Measurements from ENCODE around the gene COL13A1.

The COL13A1 gene

DNA sequence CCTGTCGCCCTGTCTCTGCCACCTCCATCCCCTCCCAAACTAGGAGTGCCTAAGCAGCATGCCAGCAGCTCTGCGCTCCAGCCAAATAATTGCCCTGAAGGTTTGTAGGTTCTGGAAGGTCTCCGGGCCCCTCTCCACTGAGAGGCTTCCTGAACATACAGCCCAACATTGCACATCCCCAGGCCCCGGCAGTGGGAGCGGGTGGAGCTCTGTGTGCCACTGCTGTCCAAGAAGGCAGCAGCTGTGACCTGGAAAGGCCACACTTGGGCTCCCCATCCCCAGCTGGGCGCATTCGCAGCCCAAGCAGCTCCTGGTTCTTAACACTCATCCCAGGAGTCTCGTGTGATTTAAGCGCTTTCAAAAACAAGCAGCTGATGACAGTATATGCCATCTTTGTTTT lies 95.7 kb downstream of the COL13A1 start:
- H3K4me3 ChIP-seq (ENCODE audit: low read depth, low read length) = no peak overlapping the region
- TF ChIP-seq CTCF (IDR thresholded peaks at IDR 0.05; ENCODE audit: low read depth, low read length, missing control alignments) = no peak
- DNase-seq (ENCODE audit: low read depth) = no peak
- in situ Hi-C loops (cut with HindIII; ENCODE audit: low sequenced_read_pairs) = no loop called here

DNA sequence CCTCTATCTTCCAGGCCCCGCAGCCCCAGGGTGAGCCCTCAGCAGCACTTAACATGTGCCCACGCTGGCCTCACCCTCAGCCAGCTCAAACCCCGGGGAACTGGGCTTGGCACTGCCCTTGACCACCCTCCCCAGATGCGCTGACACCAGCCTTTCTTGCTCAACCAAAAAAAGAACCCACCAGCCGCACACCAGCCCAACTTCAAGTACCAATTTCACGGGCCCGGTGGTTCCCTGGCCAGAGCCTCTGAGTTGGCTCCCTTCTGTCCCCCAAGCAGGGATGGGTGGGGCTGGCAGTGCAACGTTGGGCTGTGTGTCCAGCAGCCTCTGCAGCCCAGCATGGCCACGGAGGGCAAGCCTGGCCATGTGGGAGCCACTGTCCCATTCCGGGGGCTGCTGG lies 96.3 kb downstream of the COL13A1 start:
- DNase-seq (ENCODE audit: low read depth) = no peak
- in situ Hi-C loops (cut with HindIII; ENCODE audit: low sequenced_read_pairs) = no loop called here
- no peak for TF ChIP-seq CTCF (IDR thresholded peaks at IDR 0.05; ENCODE audit: low read depth, low read length, missing control alignments)
- H3K4me3 ChIP-seq (ENCODE audit: low read depth, low read length) = no peak overlapping the region

DNA sequence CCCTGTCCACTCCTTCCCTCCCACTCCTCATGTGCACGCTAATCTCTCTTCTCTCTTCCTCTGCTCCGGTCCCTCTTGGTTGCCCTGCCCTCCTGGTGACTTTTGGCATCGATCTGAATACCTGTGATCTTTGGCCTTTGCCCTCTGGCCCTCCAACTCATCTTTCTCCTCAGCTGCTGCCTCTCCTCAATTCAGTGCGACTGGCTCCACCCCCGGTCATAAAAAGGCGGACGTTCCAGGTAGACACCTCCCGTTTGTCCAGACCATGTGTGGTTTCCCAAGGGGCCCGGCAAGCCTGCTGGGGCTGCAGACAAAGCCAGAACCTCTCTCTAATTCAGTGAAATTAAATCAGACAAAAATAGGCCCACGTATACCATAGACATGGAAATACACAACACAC lies 96.8 kb downstream of the COL13A1 start:
- TF ChIP-seq CTCF (IDR thresholded peaks at IDR 0.05; ENCODE audit: low read depth, low read length, missing control alignments) = no peak
- H3K4me3 ChIP-seq (ENCODE audit: low read depth, low read length) = no peak overlapping the region
- DNase-seq (ENCODE audit: low read depth) = no peak
- in situ Hi-C loops (cut with HindIII; ENCODE audit: low sequenced_read_pairs) = no loop called here

- no peak for TF ChIP-seq CTCF (IDR thresholded peaks at IDR 0.05; ENCODE audit: low read depth, low read length, missing control alignments)
- in situ Hi-C loops (cut with HindIII; ENCODE audit: low sequenced_read_pairs) = no loop called here
- no peak for DNase-seq (ENCODE audit: low read depth)
- H3K4me3 ChIP-seq (ENCODE audit: low read depth, low read length) = no peak overlapping the region
Observed at GRCh38 chr10:69898941-69899340, 97.2 kb downstream of the COL13A1 start.

DNA sequence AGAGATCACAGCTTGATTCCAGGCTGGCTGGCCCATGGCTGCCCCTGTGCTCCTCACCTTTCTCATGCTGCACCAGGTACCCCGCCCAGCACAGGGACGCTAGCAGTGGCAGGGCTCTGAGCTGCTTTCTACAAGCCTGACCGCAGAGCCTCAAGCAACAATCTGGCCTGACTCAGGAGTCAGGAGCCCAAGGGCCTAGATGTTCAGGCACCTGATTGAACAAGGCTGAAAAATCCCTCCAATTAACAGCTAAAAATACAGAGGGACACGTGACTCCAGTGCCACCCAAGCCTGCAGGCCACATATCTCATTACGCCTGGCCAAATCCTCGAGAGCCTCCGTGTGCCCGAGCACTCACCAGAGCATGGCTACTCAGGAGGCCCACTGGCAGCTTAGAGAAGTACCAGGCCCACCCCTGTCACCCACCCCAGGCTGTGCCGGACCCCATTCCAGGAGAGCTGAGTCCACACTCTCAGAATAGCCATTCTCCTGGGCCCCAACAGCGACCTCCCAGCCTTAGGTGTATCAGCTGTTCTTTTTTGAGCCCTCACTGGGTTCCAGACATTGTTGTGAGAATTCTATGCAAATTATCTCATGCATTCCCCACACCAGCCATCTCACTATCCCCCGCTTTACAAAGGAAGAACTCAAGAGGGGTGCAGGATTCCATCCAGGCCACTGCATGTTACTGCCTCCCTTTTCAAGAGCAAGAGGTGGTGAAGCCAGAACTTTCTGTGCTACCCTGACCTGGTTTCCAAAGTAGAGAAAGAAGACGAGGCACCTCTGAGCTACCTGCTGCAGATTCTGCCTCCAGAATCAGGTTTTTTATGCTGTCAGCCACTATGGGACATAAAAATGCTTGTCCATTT lies 98.3 kb downstream of the COL13A1 start:
- in situ Hi-C loops (cut with HindIII; ENCODE audit: low sequenced_read_pairs) = no loop called here
- no peak overlapping the region for H3K4me3 ChIP-seq (ENCODE audit: low read depth, low read length)
- no peak for TF ChIP-seq CTCF (IDR thresholded peaks at IDR 0.05; ENCODE audit: low read depth, low read length, missing control alignments)
- DNase-seq (ENCODE audit: low read depth) = no peak

DNA sequence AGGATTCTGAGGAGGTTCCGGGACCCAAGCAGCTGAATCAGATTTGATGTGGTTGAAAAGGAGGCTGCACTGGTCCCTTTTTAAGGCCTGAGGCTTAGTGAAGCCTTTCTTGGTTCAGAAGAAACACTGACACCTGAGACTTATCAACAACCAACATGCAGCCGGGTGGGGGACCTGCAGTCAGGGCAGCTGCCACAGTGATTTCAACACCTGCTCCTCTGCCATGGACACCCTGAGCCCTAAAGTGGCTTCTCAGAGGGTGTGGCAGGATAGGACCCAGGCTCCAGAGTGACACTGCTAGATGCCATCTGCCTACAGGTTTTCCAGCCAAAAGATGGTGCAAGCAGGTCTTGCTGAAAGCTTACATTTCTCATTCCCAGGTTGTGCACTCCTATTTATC lies 99.3 kb downstream of the COL13A1 start:
- DNase-seq (ENCODE audit: low read depth) = no peak
- in situ Hi-C loops (cut with HindIII; ENCODE audit: low sequenced_read_pairs) = no loop called here
- TF ChIP-seq CTCF (IDR thresholded peaks at IDR 0.05; ENCODE audit: low read depth, low read length, missing control alignments) = no peak
- H3K4me3 ChIP-seq (ENCODE audit: low read depth, low read length) = no peak overlapping the region
